ENCODE results near the gene RPAP3.

Gene RPAP3

DNA sequence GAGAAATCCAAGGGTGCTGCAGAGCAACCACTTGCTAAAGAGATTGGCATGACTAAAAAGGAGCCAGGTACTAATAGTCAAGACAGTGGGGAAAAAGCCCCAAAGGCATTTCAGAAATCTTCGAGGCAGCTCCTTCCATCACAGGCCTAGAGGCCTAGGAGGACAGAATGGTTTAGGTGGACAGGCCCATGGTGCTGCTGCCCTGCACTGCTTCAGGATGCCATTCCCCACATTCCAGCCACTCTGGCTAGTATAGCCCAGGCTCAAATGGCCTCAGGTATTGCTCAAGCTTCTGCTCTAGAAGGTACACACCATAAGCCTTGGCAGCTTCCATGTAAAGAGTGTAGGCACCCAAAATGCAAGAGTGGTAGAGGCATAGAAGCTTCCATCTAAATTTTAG, 92.9 kb downstream of the RPAP3 start:
- TF ChIP-seq CTCF (IDR thresholded peaks at IDR 0.05; ENCODE audit: insufficient read depth, low read length, poor library complexity, severe bottlenecking): no peak
- Histone ChIP-seq H3K4me3 (replicated peaks; ENCODE audit: low read depth, low read length) (no peak overlapping the region), H3K27me3 (replicated peaks; ENCODE audit: control insufficient read depth, insufficient read depth, low read length) (no peaks in the 10 kb centered on the region), H3K36me3 (ENCODE audit: control insufficient read depth, insufficient read depth, low read length) (no peaks in the 10 kb centered on the region; the same call in 1 of the 2 replicates)
- no peak for DNase-seq (ENCODE audit: extremely low read depth, insufficient read length)

DNA sequence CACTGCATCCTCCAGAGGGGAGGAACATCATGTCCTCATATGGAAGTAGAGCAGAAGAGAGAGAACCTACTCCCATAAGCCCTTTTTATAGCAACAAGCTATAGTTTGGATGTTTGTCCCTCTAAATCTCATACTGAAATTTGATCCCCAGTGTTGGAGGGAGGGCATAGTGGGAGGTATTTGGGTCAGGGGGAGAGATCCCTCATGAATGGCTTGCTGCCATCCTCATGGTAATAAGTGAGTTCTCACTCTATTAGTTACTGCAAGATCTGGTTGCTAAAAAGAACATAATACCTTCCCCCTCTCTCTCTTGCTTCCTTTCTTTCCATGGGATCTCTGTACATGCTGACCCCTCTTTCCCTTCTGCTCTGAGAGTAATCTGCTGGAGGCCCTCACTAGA, 93.9 kb downstream of the RPAP3 start:
- no peaks in the 10 kb centered on the region for H3K36me3 ChIP-seq (ENCODE audit: control insufficient read depth, insufficient read depth, low read length)
- H3K27me3 ChIP-seq (replicated peaks; ENCODE audit: control insufficient read depth, insufficient read depth, low read length): no peaks in the 10 kb centered on the region
- no peak for DNase-seq (ENCODE audit: extremely low read depth, insufficient read length)
- no peak overlapping the region for H3K4me3 ChIP-seq (replicated peaks; ENCODE audit: low read depth, low read length)
- TF ChIP-seq CTCF (IDR thresholded peaks at IDR 0.05; ENCODE audit: insufficient read depth, low read length, poor library complexity, severe bottlenecking): no peak

All from GM06990 (cell line).